ENCODE measurements around the gene CADM4.

The CADM4 gene

DNA sequence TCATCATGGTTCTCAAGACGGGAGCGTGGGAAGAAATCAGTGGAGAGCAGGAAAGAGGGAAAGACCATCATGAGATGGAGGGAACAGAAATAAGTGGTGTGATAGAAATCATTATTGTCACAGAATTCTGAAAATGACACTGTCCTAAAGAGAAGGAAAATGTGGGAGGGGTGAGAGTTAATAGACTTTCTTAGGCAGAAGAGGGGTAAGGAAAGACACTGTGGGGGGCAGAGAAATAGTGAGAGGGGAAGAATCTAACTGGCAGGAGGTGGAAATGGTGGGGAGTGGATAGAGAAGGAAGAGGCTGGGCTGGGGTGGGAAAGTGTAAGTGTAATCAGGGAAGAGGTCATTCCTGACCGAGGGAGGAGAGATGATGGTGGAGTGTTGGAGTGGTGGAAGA lies 60.9 kb downstream of the CADM4 start:
- no peak for DNase-seq

DNA sequence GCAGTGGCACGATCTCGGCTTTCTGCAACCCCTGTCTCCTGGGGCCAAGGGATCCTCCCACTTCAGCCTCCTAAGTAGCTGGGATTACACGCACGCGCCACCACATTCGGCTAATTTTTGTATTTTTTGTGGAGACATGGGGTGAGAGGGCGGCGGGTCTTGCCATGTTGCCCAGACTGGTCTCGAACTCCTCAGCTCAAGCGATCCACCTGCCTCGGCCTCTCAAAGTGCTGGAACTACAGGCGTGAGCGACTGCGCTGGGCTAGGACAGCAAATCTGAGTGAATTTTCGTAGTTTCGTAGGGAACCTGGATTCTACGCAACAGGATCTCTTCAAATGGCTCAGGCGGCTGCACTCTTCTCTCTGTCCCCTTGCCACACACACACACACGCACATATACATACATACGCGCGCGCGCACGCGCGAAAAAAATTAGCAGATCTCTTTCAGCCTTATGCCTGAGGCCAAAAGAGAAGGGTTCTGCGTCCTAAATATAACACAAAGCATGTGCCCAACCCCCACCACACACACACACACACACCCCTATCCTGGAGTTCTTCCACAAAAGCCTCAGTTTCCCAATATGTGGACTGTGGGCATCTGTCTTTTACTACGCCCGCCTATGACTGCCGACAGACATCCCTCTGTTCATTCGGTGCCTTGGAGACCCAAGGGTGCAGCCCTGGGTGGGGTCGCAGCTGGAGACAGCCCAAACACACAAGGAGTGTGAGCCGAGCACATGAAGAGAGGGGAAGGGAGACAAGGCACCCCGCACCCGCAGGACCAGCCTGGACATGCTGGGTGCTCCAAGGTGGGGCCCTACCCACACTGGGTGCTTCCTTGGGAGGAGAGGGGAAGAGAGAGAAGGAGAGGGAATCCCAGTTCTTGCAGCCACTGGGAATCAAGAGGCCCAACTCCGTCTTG lies 63.4 kb downstream of the CADM4 start:
- no peak for DNase-seq

DNA sequence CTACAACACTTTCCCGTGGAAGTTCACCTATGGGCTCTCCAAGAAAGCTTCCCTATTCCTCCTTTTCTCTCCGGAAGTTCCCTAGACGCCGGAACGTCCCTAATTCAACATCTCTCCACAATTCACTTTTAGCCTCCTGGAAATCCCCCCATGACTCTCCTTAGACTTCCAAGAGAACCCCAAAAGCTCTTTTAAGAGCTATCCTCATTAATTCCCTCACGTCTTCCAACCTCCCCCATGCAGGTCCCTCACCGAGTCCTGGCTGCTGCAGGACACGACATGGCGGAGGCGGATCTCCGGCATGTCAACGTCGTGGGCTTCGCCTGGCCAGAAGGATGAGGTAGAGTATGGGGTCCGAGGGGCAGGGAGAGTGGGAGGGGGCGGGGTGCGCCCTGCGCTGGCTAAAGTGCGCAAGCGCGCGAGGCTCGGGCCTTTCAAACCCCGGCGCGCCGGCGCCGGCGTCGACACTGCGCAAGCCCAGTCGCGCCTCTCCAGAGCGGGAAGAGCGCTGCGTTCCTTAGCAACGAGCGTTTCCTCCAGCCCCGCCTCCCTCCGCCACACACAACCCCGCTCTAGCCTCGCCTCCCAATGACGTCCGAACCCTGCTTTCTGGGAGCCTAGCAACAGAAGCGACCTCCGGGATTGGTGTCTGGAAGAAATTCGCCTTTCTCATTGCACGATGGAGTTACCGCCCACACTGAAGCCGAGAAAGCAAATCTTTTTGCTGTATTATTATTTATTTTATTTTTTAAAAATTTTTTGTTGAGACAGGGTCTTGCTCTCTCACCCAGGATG lies 64.3 kb downstream of the CADM4 start, which contains the start of the genes PINLYP and XRCC1:
Gene PINLYP, plus strand, starts transcription at position 646 of the 795 bp plus-strand sequence. CDS start 1,391 bp downstream, outside the sequence.
Gene XRCC1, minus strand, starts transcription at position 372 of the 795 bp plus-strand sequence. Its CDS starts 69 bp downstream, at position 303.
- DNase-seq = peak; percentile 98

DNA sequence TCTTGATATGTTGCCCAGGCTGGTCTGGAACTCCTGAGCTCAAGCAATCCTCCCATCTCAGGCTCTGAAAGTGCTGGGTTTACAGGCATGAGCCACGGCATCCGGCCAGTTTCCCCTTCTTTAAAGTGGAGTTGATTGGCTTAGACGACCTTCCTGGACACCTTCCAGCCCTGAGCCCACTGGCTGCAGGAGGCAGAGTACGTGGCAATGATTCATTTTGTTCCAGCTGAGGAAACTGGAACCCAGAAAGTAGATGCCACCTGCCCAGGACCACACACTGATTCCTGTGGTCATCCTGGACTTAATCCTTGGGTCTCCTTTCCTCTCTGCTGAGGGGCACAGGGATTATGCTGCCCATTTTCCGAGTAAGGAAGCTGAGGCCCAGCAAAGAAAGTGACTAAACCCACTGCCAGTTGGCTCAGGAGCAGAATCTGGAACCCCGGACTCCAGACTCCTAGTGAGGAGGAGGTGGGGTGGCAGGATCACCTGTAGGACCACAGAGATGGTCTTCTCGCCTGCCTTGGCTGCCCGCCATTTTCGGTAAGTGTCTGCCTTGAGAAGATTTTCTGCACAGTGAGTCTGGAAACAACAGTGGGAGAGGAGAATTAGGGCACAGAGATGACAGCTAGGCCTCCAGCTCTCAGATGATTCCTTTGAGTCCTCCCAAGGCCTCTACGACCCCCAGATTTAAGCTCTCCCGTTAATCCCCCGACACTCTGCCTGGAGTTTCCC lies 65.1 kb downstream of the CADM4 start:
- DNase-seq = no peak
